Mesendoderm (in vitro differentiated cells): ENCODE results near the gene ZSWIM7.
A peak's percentile ranks its signal among the peaks of the same experiment; 100 is the strongest.

ENCODE experiments used
- DNase-seq: peaks from one replicate; pipeline ENCODE4 v3.0.0; 2013
- H2AK5ac ChIP-seq: 2 replicates; pipeline ENCODE4 v1.6.1; 2013; ENCODE audit warnings: low read length, inconsistent platforms
- H2BK120ac ChIP-seq: 2 replicates; pipeline ENCODE4 v1.6.1; 2013; ENCODE audit warnings: low read depth, mild to moderate bottlenecking, low read length, moderate library complexity, mixed read lengths
- H2BK15ac ChIP-seq: replicated peaks from 2 replicates; pipeline ENCODE4 v1.6.1; 2013; ENCODE audit warnings: low read depth, mild to moderate bottlenecking, moderate library complexity
- H2BK5ac ChIP-seq: 2 replicates; pipeline ENCODE4 v1.6.1; 2013; ENCODE audit warnings: low read length, inconsistent platforms
- H3K18ac ChIP-seq: 2 replicates; pipeline ENCODE4 v1.6.1; 2013; ENCODE audit warnings: mild to moderate bottlenecking, low read length, mixed read lengths
- H3K23ac ChIP-seq: one replicate; pipeline ENCODE4 v1.6.1; 2013; ENCODE audit warnings: low read length
- H3K27ac ChIP-seq: 2 replicates; pipeline ENCODE4 v1.5.1; 2013; ENCODE audit warnings: low read depth, mild to moderate bottlenecking, inconsistent platforms, low read length, moderate library complexity
- H3K27me3 ChIP-seq: 2 replicates; pipeline ENCODE4 v1.6.1; 2013; ENCODE audit warnings: low read length, control low read depth, mild to moderate bottlenecking, inconsistent platforms; ENCODE audit not compliant: insufficient read depth, poor library complexity
- H3K36me3 ChIP-seq: 2 replicates; pipeline ENCODE4 v1.6.1; 2013; ENCODE audit warnings: low read length, inconsistent platforms; ENCODE audit not compliant: control insufficient read depth, insufficient read depth
- H3K4ac ChIP-seq: one replicate; pipeline ENCODE4 v1.6.1; 2013; ENCODE audit warnings: low read depth, mild to moderate bottlenecking, low read length, moderate library complexity
- H3K4me1 ChIP-seq: 2 replicates; pipeline ENCODE4 v1.6.1; 2013; ENCODE audit warnings: low read depth, low read length, inconsistent platforms; ENCODE audit not compliant: control insufficient read depth
- H3K4me2 ChIP-seq: 2 replicates; pipeline ENCODE4 v1.6.1; 2013; ENCODE audit warnings: low read length
- H3K4me3 ChIP-seq: 2 replicates; pipeline ENCODE4 v1.5.1; 2013; ENCODE audit warnings: mild to moderate bottlenecking, low read length
- H3K56ac ChIP-seq: one replicate; pipeline ENCODE4 v1.6.1; 2013; ENCODE audit warnings: low read length
- H3K79me1 ChIP-seq: 2 replicates; pipeline ENCODE4 v1.6.1; 2013; ENCODE audit warnings: low read length, inconsistent platforms
- H3K79me2 ChIP-seq: 2 replicates; pipeline ENCODE4 v1.6.1; 2013; ENCODE audit warnings: mild to moderate bottlenecking, low read length; ENCODE audit not compliant: control insufficient read depth, insufficient read depth
- H3K9ac ChIP-seq: 2 replicates; pipeline ENCODE4 v1.6.1; 2013; ENCODE audit warnings: low read length, inconsistent platforms
- H4K5ac ChIP-seq: one replicate; pipeline ENCODE4 v1.6.1; 2013; ENCODE audit warnings: low read length
- H4K8ac ChIP-seq: one replicate; pipeline ENCODE4 v1.6.1; 2013; ENCODE audit warnings: low read depth, mild to moderate bottlenecking, control low read depth, low read length, moderate library complexity
- WGBS: extraction: QIAGEN DNeasy Blood & Tissue Kit; methylation state at CpG from one replicate; pipeline ENCODE4 v1.1.7; 2013; ENCODE audit warnings: low lambda C conversion rate, missing lambda C conversion rate; ENCODE audit not compliant: insufficient coverage; ENCODE audit errors: extremely low coverage; 5-methylcytosine and 5-hydroxymethylcytosine counted together

ZSWIM7 gene

DNA sequence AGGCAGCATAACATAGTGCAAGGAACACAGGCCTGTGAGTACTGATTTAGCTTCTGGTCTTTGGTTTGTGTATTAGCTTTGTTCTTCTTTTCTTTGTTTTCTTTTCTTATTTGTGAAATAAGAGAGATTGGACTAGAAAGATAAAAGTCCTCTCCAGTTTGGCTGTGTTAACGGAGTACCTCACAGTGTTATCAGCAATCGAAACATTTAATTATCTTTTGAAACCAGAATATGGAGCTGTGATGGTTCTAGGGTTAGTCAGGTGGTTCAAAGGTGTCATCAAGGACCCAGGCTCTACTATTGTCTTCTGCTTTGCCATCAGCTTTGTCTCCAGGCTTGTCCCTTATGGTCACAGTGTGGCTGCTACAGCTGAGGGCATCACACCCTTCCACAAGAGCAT is 29.0 kb downstream of the ZSWIM7 start:
- Histone ChIP-seq H3K4ac (no peak overlapping the region), H3K4me2 (no peak overlapping the region), H2BK120ac (no peak overlapping the region), H2BK5ac (no peak overlapping the region), H2AK5ac (no peak overlapping the region), H3K36me3 (no peaks in the 10 kb centered on the region), H3K4me1 (peaks cover 4% of the 10 kb centered on the region), H3K27me3 (no peaks in the 10 kb centered on the region), H3K79me1 (no peaks in the 10 kb centered on the region), H3K23ac (no peak overlapping the region), H3K18ac (no peak overlapping the region), H3K4me3 (no peak overlapping the region), H3K27ac (no peak overlapping the region), H2BK15ac (no peak overlapping the region), H3K79me2 (no peaks in the 10 kb centered on the region), H3K56ac (no peak overlapping the region), H4K5ac (no peak overlapping the region), H3K9ac (no peak overlapping the region), H4K8ac (no peak overlapping the region)
- no CpG with 5 or more reads among the region's 2 CpGs for WGBS
- no peak for DNase-seq

DNA sequence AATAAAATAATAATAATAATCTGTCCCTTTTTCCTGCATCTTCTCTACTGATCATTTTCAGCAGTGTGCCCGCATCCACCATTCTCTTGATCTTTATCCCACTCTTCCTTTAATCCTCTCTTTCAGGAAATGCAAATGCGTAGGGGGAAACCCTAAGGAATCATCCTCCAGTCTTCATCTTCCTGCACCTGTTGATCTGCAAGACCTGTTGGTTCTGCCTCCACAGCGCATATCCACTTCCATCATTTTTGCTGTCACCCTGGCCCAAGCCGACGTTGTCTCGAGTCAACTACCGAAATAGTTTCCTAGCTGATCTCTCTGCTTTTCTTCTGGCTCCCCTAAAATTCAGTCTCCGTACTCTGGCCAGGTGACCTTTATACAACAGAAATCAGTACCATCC is 30.0 kb downstream of the ZSWIM7 start:
- no peaks in the 10 kb centered on the region for H3K79me1 ChIP-seq
- no peak overlapping the region for H3K23ac ChIP-seq
- H3K9ac ChIP-seq, result no peak overlapping the region
- H3K4ac ChIP-seq, result no peak overlapping the region
- no peak overlapping the region for H2AK5ac ChIP-seq
- no peak overlapping the region for H2BK15ac ChIP-seq
- H3K36me3 ChIP-seq, result no peaks in the 10 kb centered on the region
- no peak overlapping the region for H2BK120ac ChIP-seq
- WGBS, result no CpG with 5 or more reads among the region's 8 CpGs
- H3K79me2 ChIP-seq, result no peaks in the 10 kb centered on the region
- H3K56ac ChIP-seq, result no peak overlapping the region
- H2BK5ac ChIP-seq, result no peak overlapping the region
- H4K5ac ChIP-seq, result no peak overlapping the region
- H3K18ac ChIP-seq, result no peak overlapping the region
- no peak overlapping the region for H3K4me3 ChIP-seq
- H3K4me1 ChIP-seq, result peaks cover 4% of the 10 kb centered on the region
- no peaks in the 10 kb centered on the region for H3K27me3 ChIP-seq
- H3K4me2 ChIP-seq, result no peak overlapping the region
- no peak overlapping the region for H4K8ac ChIP-seq
- no peak overlapping the region for H3K27ac ChIP-seq
- DNase-seq, result no peak

DNA sequence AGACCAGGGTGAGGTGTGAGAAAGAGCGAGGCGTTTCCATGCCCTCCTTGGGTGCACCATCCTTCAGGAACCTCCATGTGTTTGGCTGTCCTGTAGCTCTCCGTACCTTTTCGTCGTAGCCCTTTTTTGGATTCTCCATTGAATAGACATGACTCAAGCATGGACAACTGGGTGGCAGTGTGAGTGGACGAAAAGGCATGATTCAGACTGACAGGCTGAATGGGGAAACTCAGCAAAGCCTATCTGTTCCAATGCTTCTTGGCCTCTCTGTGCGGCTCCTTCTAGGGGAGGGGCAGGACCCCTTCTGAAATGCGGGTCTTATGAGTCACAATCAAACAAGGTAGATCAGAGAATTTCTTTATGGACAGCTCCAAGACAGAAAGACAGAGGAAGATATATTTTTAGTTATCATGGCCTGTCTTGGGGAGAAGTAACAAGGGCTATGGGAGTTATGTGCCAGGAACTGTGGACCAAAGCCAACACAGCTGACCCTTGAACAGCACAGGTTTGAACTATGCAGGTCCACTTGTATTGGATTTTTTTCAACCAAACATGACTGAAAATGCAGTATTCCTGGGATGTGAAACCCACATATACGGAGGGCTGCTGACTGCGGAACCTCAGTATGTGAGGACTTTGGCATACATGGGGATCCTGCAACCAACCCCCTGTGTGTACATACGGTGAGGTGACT is 31.7 kb downstream of the ZSWIM7 start:
- no peaks in the 10 kb centered on the region for H3K27me3 ChIP-seq
- no peak overlapping the region for H2BK120ac ChIP-seq
- no peak overlapping the region for H3K4me3 ChIP-seq
- DNase-seq, result no peak
- H3K56ac ChIP-seq, result no peak overlapping the region
- no CpG with 5 or more reads among the region's 11 CpGs for WGBS
- peaks cover 4% of the 10 kb centered on the region for H3K4me1 ChIP-seq
- H4K8ac ChIP-seq, result no peak overlapping the region
- no peak overlapping the region for H3K9ac ChIP-seq
- H2BK5ac ChIP-seq, result no peak overlapping the region
- H4K5ac ChIP-seq, result no peak overlapping the region
- H3K4ac ChIP-seq, result no peak overlapping the region
- H3K27ac ChIP-seq, result no peak overlapping the region
- no peak overlapping the region for H2BK15ac ChIP-seq
- H3K23ac ChIP-seq, result no peak overlapping the region
- H3K36me3 ChIP-seq, result no peaks in the 10 kb centered on the region
- no peaks in the 10 kb centered on the region for H3K79me2 ChIP-seq
- no peaks in the 10 kb centered on the region for H3K79me1 ChIP-seq
- no peak overlapping the region for H3K4me2 ChIP-seq
- no peak overlapping the region for H2AK5ac ChIP-seq
- H3K18ac ChIP-seq, result no peak overlapping the region

DNA sequence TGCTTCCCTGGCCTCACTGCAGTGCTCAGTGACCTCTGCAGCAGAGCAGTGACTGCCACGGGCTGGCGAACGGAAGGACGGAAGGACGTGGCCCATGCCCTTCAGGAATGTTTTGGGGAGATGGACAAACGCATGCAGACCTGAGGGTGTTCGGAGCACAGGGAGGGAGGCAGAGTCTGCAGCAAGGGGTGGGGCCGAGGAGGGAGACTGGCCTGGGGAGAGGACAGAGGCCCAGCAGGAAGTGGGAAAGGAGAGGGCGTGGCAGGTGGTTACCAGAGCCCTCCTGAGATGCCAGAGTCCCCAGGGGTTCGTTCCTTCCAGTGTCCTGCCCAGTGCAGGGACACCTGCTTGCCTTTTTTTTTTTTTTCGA is 32.6 kb downstream of the ZSWIM7 start:
- Histone ChIP-seq H4K5ac (no peak overlapping the region), H2AK5ac (no peak overlapping the region), H3K79me1 (no peaks in the 10 kb centered on the region), H4K8ac (no peak overlapping the region), H3K4ac (no peak overlapping the region), H3K4me2 (peak overlapping the region; percentile 26), H3K27me3 (no peaks in the 10 kb centered on the region), H3K36me3 (no peaks in the 10 kb centered on the region), H2BK120ac (no peak overlapping the region), H3K18ac (no peak overlapping the region), H2BK5ac (peak overlapping the region; percentile 18), H3K23ac (peak overlapping the region; percentile 48), H3K9ac (peak overlapping the region; percentile 35), H3K79me2 (no peaks in the 10 kb centered on the region), H2BK15ac (no peak overlapping the region), H3K56ac (peak overlapping the region; percentile 53), H3K4me1 (peaks cover 4% of the 10 kb centered on the region), H3K4me3 (no peak overlapping the region), H3K27ac (peak overlapping the region; percentile 2)
- WGBS, result no CpG with 5 or more reads among the region's 11 CpGs
- DNase-seq, result peak; percentile 63

GRCh38 chr17:15966183-15966878 is 33.2 kb downstream of the ZSWIM7 start:
- H2BK15ac ChIP-seq, result no peak overlapping the region
- peak overlapping the region; percentile 18 for H2BK5ac ChIP-seq
- H3K36me3 ChIP-seq, result no peaks in the 10 kb centered on the region
- H3K4me3 ChIP-seq, result no peak overlapping the region
- peak overlapping the region; percentile 53 for H3K56ac ChIP-seq
- H3K4me2 ChIP-seq, result peak overlapping the region; percentile 26
- no peak overlapping the region for H3K4ac ChIP-seq
- WGBS, result no CpG with 5 or more reads among the region's 13 CpGs
- no peak overlapping the region for H4K5ac ChIP-seq
- H2BK120ac ChIP-seq, result no peak overlapping the region
- H3K23ac ChIP-seq, result peak overlapping the region; percentile 48
- no peaks in the 10 kb centered on the region for H3K79me1 ChIP-seq
- no peak overlapping the region for H3K18ac ChIP-seq
- peaks cover 4% of the 10 kb centered on the region for H3K4me1 ChIP-seq
- H3K27me3 ChIP-seq, result no peaks in the 10 kb centered on the region
- H4K8ac ChIP-seq, result no peak overlapping the region
- no peaks in the 10 kb centered on the region for H3K79me2 ChIP-seq
- peak; percentile 83 for DNase-seq
- H2AK5ac ChIP-seq, result no peak overlapping the region
- H3K27ac ChIP-seq, result peak overlapping the region; percentile 2
- H3K9ac ChIP-seq, result peak overlapping the region; percentile 35
